ENCODE results near the gene AQP9. TPM values are rescaled to one million over a fixed set of nuclear protein-coding genes. Genes with fewer than 3 reads are reported as not detected.
A peak's percentile ranks its signal among the peaks of the same experiment; 100 is the strongest.

The AQP9 gene
- total RNA-seq, 2 donors from 2014 or later: 1.6 to 2.9 TPM

- ATAC-seq (no peak), DNase-seq (no peak)
- intact Hi-C loops (cut with DNase I): no loop called here
Observed at GRCh38 chr15:58136731-58137130, 1.4 kb upstream of the AQP9 start.

GRCh38 chr15:58137686-58138085 lies 495 bp upstream of the AQP9 start:
- ATAC-seq (no peak), DNase-seq (no peak)
- intact Hi-C loops (cut with DNase I): no loop called here

GRCh38 chr15:58139276-58139988 lies 1.3 kb downstream of the AQP9 start:
- no peak for DNase-seq
- intact Hi-C loops (cut with DNase I): no loop called here
- ATAC-seq: peak; percentile 37 to 56

- peak in 1 of 2 donors; percentile 38 for ATAC-seq
- intact Hi-C loops (cut with DNase I): no loop called here
- DNase-seq: no peak
Observed at GRCh38 chr15:58139989-58140522, 1.9 kb downstream of the AQP9 start.

GRCh38 chr15:58141894-58142293 lies 3.7 kb downstream of the AQP9 start:
- peak; percentile 27 to 43 for ATAC-seq
- DNase-seq: no peak
- intact Hi-C loops (cut with DNase I): no loop called here

- intact Hi-C loops (cut with DNase I): no loop called here
- DNase-seq (no peak), ATAC-seq (no peak)
Observed at GRCh38 chr15:58142827-58143461, 4.8 kb downstream of the AQP9 start.

- intact Hi-C loops (cut with DNase I): no loop called here
- DNase-seq: no peak
- no peak for ATAC-seq
Observed at GRCh38 chr15:58145606-58146005, 7.4 kb downstream of the AQP9 start.

- DNase-seq: no peak
- intact Hi-C loops (cut with DNase I): no loop called here
- ATAC-seq: no peak
Observed at GRCh38 chr15:58146211-58146610, 8.0 kb downstream of the AQP9 start.

GRCh38 chr15:58146749-58147148 lies 8.6 kb downstream of the AQP9 start:
- DNase-seq: no peak
- intact Hi-C loops (cut with DNase I): no loop called here
- peak in 1 of 2 donors; percentile 72 for ATAC-seq

- intact Hi-C loops (cut with DNase I): no loop called here
- DNase-seq: no peak
- ATAC-seq: peak in 1 of 2 donors; percentile 64
Observed at GRCh38 chr15:58147171-58147611, 9.0 kb downstream of the AQP9 start.

GRCh38 chr15:58148120-58148519 lies 9.9 kb downstream of the AQP9 start:
- intact Hi-C loops (cut with DNase I): no loop called here
- DNase-seq: no peak
- ATAC-seq: no peak

GRCh38 chr15:58148633-58149445 lies 10.7 kb downstream of the AQP9 start:
- DNase-seq (no peak), ATAC-seq (no peak)
- intact Hi-C loops (cut with DNase I): no loop called here

- intact Hi-C loops (cut with DNase I): no loop called here
- ATAC-seq (no peak), DNase-seq (no peak)
Observed at GRCh38 chr15:58154769-58155168, 16.6 kb downstream of the AQP9 start.

- no peak for ATAC-seq
- DNase-seq: no peak
- intact Hi-C loops (cut with DNase I): no loop called here
Observed at GRCh38 chr15:58159827-58160386, 21.7 kb downstream of the AQP9 start.

- ATAC-seq (no peak), DNase-seq (no peak)
- intact Hi-C loops (cut with DNase I): no loop called here
Observed at GRCh38 chr15:58161436-58161930, 23.3 kb downstream of the AQP9 start.

- ATAC-seq: no peak
- intact Hi-C loops (cut with DNase I): no loop called here
- no peak for DNase-seq
Observed at GRCh38 chr15:58163985-58164384, 25.8 kb downstream of the AQP9 start.

GRCh38 chr15:58164926-58165325 lies 26.7 kb downstream of the AQP9 start:
- ATAC-seq: no peak
- intact Hi-C loops (cut with DNase I): no loop called here
- no peak for DNase-seq

- DNase-seq: peak; percentile 86
Observed at GRCh38 chr15:58165661-58166060, 27.5 kb downstream of the AQP9 start.

GRCh38 chr15:58167095-58167691 lies 29.0 kb downstream of the AQP9 start:
- intact Hi-C loops (cut with DNase I): no loop called here
- DNase-seq (no peak), ATAC-seq (no peak)

More at GRCh38 chr15:58165661-58166060, 27.5 kb downstream of the AQP9 start:
- peak in 1 of 2 donors; percentile 82 for ATAC-seq
- intact Hi-C loops (cut with DNase I): no loop called here
